MM.1S (cell line): ENCODE results near the gene PLIN4.

Experiments used
- CTCF ChIP-seq: fragments of 300-600 bp; sonication (generic); IDR thresholded peaks from 2 replicates; pipeline ENCODE4 v1.5.1; 2016; ENCODE audit warnings: antibody characterized with exemption, low read length, mixed read lengths
- EZH2 ChIP-seq: fragments of 300-600 bp; sonication (generic); optimal IDR thresholded peaks from 2 replicates; pipeline ENCODE3; 2017; ENCODE audit warnings: low read depth, mild to moderate bottlenecking, antibody characterized with exemption, low read length, mixed read lengths
- EZH2phosphoT487 ChIP-seq: fragments of 300-600 bp; sonication (generic); IDR thresholded peaks from 2 replicates; pipeline ENCODE4 v1.6.1; 2018; ENCODE audit warnings: antibody characterized with exemption, low read length

- no peak for TF ChIP-seq CTCF
- TF ChIP-seq EZH2phosphoT487 = no peak
- TF ChIP-seq EZH2 = no peak
These were observed 6.8 kb downstream of the PLIN4 start for GRCh38 chr19:4511300-4512054.
